HG03558 (cell line): ENCODE measurements around the gene OTUD1.
A peak's percentile ranks its signal among the peaks of the same experiment; 100 is the strongest.
"Not testable (repeated sequence)": the region's sequence is repeated elsewhere in the genome, so short reads cannot be mapped to it uniquely, and the experiment has no call there.

Source experiments
- ATAC-seq: cut with Tn5 transposase; IDR thresholded peaks from one replicate; pipeline ENCODE4 v1.9.1; 2021; ENCODE audit warnings: moderate number of reproducible peaks; ENCODE audit not compliant: unreplicated experiment; ENCODE audit errors: extremely low read depth

OTUD1 gene

GRCh38 chr10:23438547-23439451, at the start of gene OTUD1:
Gene OTUD1 (plus strand): TSS chr10:23439075. CDS start chr10:23439458, 383 bp downstream.
- peak; percentile 65 for ATAC-seq

- ATAC-seq, result not testable (repeated sequence)
These were observed 48.5 kb upstream of the OTUD1 start for GRCh38 chr10:23390408-23390807.

- ATAC-seq, result no peak
These were observed 48.1 kb upstream of the OTUD1 start for GRCh38 chr10:23390809-23391208.

- ATAC-seq, result no peak
These were observed 47.1 kb upstream of the OTUD1 start for GRCh38 chr10:23391821-23392220.

- no peak for ATAC-seq
These were observed 43.9 kb upstream of the OTUD1 start for GRCh38 chr10:23395017-23395416.

GRCh38 chr10:23396695-23397094, 42.2 kb upstream of the OTUD1 start:
- no peak for ATAC-seq

GRCh38 chr10:23399701-23400144, 39.2 kb upstream of the OTUD1 start:
- ATAC-seq, result no peak

GRCh38 chr10:23402856-23403255, 36.0 kb upstream of the OTUD1 start:
- no peak for ATAC-seq

GRCh38 chr10:23403278-23403677, 35.6 kb upstream of the OTUD1 start:
- no peak for ATAC-seq

GRCh38 chr10:23403719-23404118, 35.2 kb upstream of the OTUD1 start:
- no peak for ATAC-seq

- ATAC-seq, result no peak
These were observed 34.4 kb upstream of the OTUD1 start for GRCh38 chr10:23404461-23404980.

- no peak for ATAC-seq
These were observed 33.3 kb upstream of the OTUD1 start for GRCh38 chr10:23405540-23405939.

GRCh38 chr10:23406409-23406808, 32.5 kb upstream of the OTUD1 start:
- ATAC-seq, result no peak

GRCh38 chr10:23408330-23408976, 30.4 kb upstream of the OTUD1 start:
- no peak for ATAC-seq

GRCh38 chr10:23412223-23412622, 26.7 kb upstream of the OTUD1 start:
- no peak for ATAC-seq

- peak; percentile 91 for ATAC-seq
These were observed 25.2 kb upstream of the OTUD1 start for GRCh38 chr10:23413629-23414089.

- ATAC-seq, result no peak
These were observed 24.2 kb upstream of the OTUD1 start for GRCh38 chr10:23414658-23415057.

GRCh38 chr10:23417254-23417653, 21.6 kb upstream of the OTUD1 start:
- ATAC-seq, result no peak

- ATAC-seq, result no peak
These were observed 20.7 kb upstream of the OTUD1 start for GRCh38 chr10:23418051-23418681.

- ATAC-seq, result no peak
These were observed 19.7 kb upstream of the OTUD1 start for GRCh38 chr10:23419201-23419600.
